ENCODE measurements around the gene IL15RA. TPM values are rescaled to one million over a fixed set of nuclear protein-coding genes. Genes with fewer than 3 reads are reported as not detected.
A peak's percentile ranks its signal among the peaks of the same experiment; 100 is the strongest.

The IL15RA gene
- total and polyA plus RNA-seq, 8 donors, result 6.7 to 63.0 (median 15.9) TPM

DNA sequence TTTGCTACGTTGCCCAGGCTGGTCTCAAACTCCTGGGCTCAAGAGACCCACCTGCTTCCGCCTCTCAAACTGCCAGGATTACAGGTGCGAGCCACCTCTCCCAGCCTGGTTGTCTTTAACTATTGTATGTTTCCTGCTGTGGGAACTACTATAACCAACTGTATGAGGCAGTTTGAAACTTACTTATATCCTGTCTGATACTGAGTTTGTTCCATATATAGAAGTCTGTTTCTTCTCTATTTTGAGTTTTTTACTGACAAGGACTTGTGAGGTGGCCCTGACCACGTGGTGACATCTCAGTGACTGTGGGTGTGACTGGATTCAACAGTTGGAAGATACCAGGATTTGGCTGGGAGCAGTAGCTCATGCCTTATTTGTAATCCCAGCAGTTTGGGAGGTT is 73.1 kb downstream of the IL15RA start:
- no peak for TF ChIP-seq EP300 (IDR thresholded peaks at IDR 0.05)
- TF ChIP-seq POLR2A (IDR thresholded peaks at IDR 0.05), result no peak
- no peak for TF ChIP-seq POLR2AphosphoS5 (IDR thresholded peaks at IDR 0.05)
- TF ChIP-seq, protein P1, sequence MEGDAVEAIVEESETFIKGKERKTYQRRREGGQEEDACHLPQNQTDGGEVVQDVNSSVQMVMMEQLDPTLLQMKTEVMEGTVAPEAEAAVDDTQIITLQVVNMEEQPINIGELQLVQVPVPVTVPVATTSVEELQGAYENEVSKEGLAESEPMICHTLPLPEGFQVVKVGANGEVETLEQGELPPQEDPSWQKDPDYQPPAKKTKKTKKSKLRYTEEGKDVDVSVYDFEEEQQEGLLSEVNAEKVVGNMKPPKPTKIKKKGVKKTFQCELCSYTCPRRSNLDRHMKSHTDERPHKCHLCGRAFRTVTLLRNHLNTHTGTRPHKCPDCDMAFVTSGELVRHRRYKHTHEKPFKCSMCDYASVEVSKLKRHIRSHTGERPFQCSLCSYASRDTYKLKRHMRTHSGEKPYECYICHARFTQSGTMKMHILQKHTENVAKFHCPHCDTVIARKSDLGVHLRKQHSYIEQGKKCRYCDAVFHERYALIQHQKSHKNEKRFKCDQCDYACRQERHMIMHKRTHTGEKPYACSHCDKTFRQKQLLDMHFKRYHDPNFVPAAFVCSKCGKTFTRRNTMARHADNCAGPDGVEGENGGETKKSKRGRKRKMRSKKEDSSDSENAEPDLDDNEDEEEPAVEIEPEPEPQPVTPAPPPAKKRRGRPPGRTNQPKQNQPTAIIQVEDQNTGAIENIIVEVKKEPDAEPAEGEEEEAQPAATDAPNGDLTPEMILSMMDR (IDR thresholded peaks at IDR 0.05), result no peak
- WGBS, 5 donors, result 62 to 80% (median 73%) methylated on average over 4 of the region's 4 CpGs
- Histone ChIP-seq H3K9me3 (no peaks in the 10 kb centered on the region), H3K27me3 (no peaks in the 10 kb centered on the region), H3K27ac (peak overlapping the region in 1 of 5 donors; percentile 58), H3K4me3 (no peak overlapping the region), H3K36me3 (peaks cover 7 to 45% (median 39%) of the 10 kb centered on the region in 4 donors), H3K4me1 (peaks cover 0 to 18% (median 4%) of the 10 kb centered on the region in 4 donors)
- DNase-seq, result no peak
- intact Hi-C loops (cut with DNase I; ENCODE audit: low total_unique reads), result no loop called here

DNA sequence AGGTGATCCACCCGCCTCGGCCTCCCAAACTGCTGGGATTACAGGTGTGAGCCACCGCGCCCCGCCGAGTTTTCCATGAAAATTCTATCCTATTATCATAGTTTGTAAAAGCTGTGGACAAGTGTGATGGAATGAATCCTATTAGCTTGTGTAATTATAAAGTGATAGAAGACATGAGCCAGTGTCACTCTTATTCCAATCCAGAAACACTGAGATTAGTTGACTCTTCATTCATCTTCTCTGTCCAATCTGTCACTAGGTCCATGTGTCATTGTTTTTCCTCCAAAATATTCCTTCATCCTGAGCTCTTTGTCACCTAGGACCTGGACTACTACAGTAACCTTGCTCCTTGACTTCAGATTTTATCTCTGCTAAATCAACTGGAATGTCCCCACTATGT is 73.8 kb downstream of the IL15RA start:
- peak in 1 of 2 donors; percentile 7 for DNase-seq
- Histone ChIP-seq H3K27me3 (no peaks in the 10 kb centered on the region), H3K36me3 (peaks cover under 1 to 40% (median 35%) of the 10 kb centered on the region in 4 donors), H3K27ac (no peak overlapping the region), H3K9me3 (peaks cover 0 to under 1% (median 0%) of the 10 kb centered on the region in 4 donors), H3K4me3 (no peak overlapping the region), H3K4me1 (peaks cover 0 to 18% (median 4%) of the 10 kb centered on the region in 4 donors)
- 94 to 98% (median 96%) methylated on average over 6 of the region's 6 CpGs for WGBS, 5 donors
- intact Hi-C loops (cut with DNase I; ENCODE audit: low total_unique reads), result no loop called here
- TF ChIP-seq EP300 (IDR thresholded peaks at IDR 0.05) (no peak), POLR2A (IDR thresholded peaks at IDR 0.05) (no peak), POLR2AphosphoS5 (IDR thresholded peaks at IDR 0.05) (no peak)
- TF ChIP-seq, protein P1 (IDR thresholded peaks at IDR 0.05), result no peak

DNA sequence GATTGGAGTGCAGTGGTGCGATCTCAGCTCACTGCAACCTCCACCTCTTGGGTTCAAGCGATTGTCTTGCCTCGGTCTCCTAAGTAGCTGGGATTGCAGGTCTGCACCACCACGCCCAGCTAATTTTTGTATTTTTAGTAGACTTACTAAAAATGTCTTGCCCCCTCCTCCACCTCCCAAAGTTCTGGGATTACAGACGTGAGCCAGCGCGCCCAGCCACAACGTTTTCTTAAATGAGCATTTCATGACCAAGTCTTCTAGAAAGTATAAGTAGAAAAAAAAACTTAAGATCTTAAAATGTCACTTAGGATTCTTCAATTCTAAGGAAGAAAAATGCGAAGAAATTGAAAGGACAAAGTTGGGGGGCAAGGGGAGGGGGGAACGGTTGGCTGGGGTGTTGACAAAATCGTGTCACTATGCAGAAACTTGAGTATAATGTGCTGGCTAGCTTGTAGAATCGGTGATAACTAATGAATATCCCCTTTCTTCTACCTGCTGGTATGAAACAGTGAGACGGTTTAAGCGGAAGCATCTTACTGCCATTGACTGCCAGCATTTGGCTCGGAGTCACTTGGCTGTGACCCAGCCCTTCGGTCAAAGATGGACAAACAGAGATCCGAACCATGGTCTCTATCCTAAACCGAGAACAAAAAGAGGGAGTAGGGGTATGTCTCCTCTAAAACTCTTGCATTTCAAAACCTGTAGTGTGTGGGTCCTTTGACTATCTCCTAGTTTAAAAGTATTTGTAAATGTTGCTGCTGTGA is 74.7 kb downstream of the IL15RA start:
- intact Hi-C loops (cut with DNase I; ENCODE audit: low total_unique reads), result no loop called here
- no peak for DNase-seq
- Histone ChIP-seq H3K27ac (no peak overlapping the region), H3K4me1 (peaks cover 0 to 18% (median 4%) of the 10 kb centered on the region in 4 donors), H3K9me3 (peaks cover 0 to 10% (median 6%) of the 10 kb centered on the region in 4 donors), H3K4me3 (no peak overlapping the region), H3K27me3 (no peaks in the 10 kb centered on the region), H3K36me3 (peaks cover 0 to 47% (median 36%) of the 10 kb centered on the region in 4 donors)
- WGBS, 5 donors, result 85 to 92% (median 91%) methylated on average over 18 of the region's 18 CpGs
- TF ChIP-seq POLR2AphosphoS5 (IDR thresholded peaks at IDR 0.05) (no peak), POLR2A (IDR thresholded peaks at IDR 0.05) (no peak), EP300 (IDR thresholded peaks at IDR 0.05) (no peak)
- TF ChIP-seq, protein P1 (IDR thresholded peaks at IDR 0.05), result no peak

Small RNA genes within 50 kb of the gene (small RNA-seq; reads per million reads assigned to genes)
- 0 reads per million in 4 donors for gene RF00397

Other genes with a start within 250 kb of the IL15RA start
- gene GDI2, start 164.1 kb downstream of the IL15RA start, total RNA-seq, result 100 to 1,000 TPM in 4 of 5 donors, 10 to 100 TPM in 1; 63.4 to 600 (median 187) TPM
- 100 to 1,000 TPM; 104 to 180 (median 108) TPM for gene GDI2, start 164.1 kb downstream of the IL15RA start, polyA plus RNA-seq
- 100 to 1,000 TPM in 2 of 5 donors, 1 to 10 TPM in 3; 2.2 to 233 (median 8.4) TPM for gene ANKRD16, start 87.7 kb downstream of the IL15RA start, total RNA-seq
- 1 to 10 TPM; 5.1 to 8.7 (median 7.0) TPM for gene ANKRD16, start 87.7 kb downstream of the IL15RA start, polyA plus RNA-seq
- 100 to 1,000 TPM in 3 of 5 donors, 10 to 100 TPM in 2; 42.6 to 192 (median 110) TPM for gene FBH1, start 87.3 kb downstream of the IL15RA start, total RNA-seq
- gene FBH1, start 87.3 kb downstream of the IL15RA start, polyA plus RNA-seq, result 10 to 100 TPM; 38.4 to 51.4 (median 40.3) TPM
- gene IL2RA, start 84.8 kb upstream of the IL15RA start, total RNA-seq, result 1 to 10 TPM in 2 of 5 donors, under 1 TPM in 1, not detected in 2; 0.45 to 2.3 (median 1.5) TPM
- 1 to 10 TPM in 1 of 3 donors, under 1 TPM in 2; 0.46 to 1.3 (median 0.60) TPM for gene IL2RA, start 84.8 kb upstream of the IL15RA start, polyA plus RNA-seq
- 100 to 1,000 TPM in 3 of 5 donors, 10 to 100 TPM in 2; 71.0 to 168 (median 105) TPM for gene RBM17, start 111.5 kb upstream of the IL15RA start, total RNA-seq
- gene RBM17, start 111.5 kb upstream of the IL15RA start, polyA plus RNA-seq, result 10 to 100 TPM; 41.4 to 58.5 (median 50.9) TPM
- 100 to 1,000 TPM in 1 of 5 donors, 10 to 100 TPM in 4; 18.0 to 199 (median 41.5) TPM for gene PFKFB3, start 225.4 kb upstream of the IL15RA start, total RNA-seq
- 10 to 100 TPM; 17.7 to 48.3 (median 26.6) TPM for gene PFKFB3, start 225.4 kb upstream of the IL15RA start, polyA plus RNA-seq